Fibroblast of lung (primary cell): ENCODE results near the gene KIZ. TPM values are rescaled to one million over a fixed set of nuclear protein-coding genes. Genes with fewer than 3 reads are reported as not detected.

Experiments
- DNase-seq, 2 donors: peaks; one replicate each; pipeline versions ENCODE4 v3.0.0 to v3.0.0-alpha.2; 2010; ENCODE audit warnings: low read depth in 2 of 2
- H2AFZ ChIP-seq: 2 replicates; pipeline ENCODE4 v1.5.1; 2012; ENCODE audit warnings: low read length, control low read depth, inconsistent platforms
- H3K27ac ChIP-seq: 2 replicates; pipeline ENCODE4 v1.5.1; 2011; ENCODE audit warnings: low read length, control low read depth; ENCODE audit not compliant: insufficient read depth
- H3K27me3 ChIP-seq: 2 replicates; pipeline ENCODE4 v1.5.1; 2011; ENCODE audit warnings: mild to moderate bottlenecking, low read length; ENCODE audit not compliant: control insufficient read depth, insufficient read depth
- H3K36me3 ChIP-seq: 2 replicates; pipeline ENCODE4 v1.5.1; 2011; ENCODE audit warnings: low read length; ENCODE audit not compliant: control insufficient read depth, insufficient read depth
- H3K4me1 ChIP-seq: 2 replicates; pipeline ENCODE4 v1.5.1; 2011; ENCODE audit warnings: low read length; ENCODE audit not compliant: control insufficient read depth, insufficient read depth; ENCODE audit errors: extremely low read depth
- H3K4me2 ChIP-seq: 2 replicates; pipeline ENCODE4 v1.5.1; 2011; ENCODE audit warnings: low read length, control low read depth; ENCODE audit not compliant: insufficient read depth; ENCODE audit errors: extremely low read depth
- H3K4me3 ChIP-seq, 4 experiments: fragments of 200-600 bp in 1 of 4; sonication (generic) in 1 of 4; replicated peaks in 1 of 4; 2 replicates each; pipeline ENCODE4 v1.5.1; 2011 to 2016; ENCODE audit warnings: low read length in 4 of 4, low read depth in 3 of 4, mild to moderate bottlenecking in 3 of 4, control low read depth in 2 of 4, inconsistent platforms in 1 of 4, mixed read lengths in 1 of 4; ENCODE audit not compliant: insufficient read depth in 1 of 4; ENCODE audit errors: control extremely low read depth in 1 of 4
- H3K79me2 ChIP-seq: 2 replicates; pipeline ENCODE4 v1.5.1; 2012; ENCODE audit warnings: mild to moderate bottlenecking, low read length, inconsistent platforms; ENCODE audit not compliant: control insufficient read depth, insufficient read depth
- H3K9ac ChIP-seq: 2 replicates; pipeline ENCODE4 v1.5.1; 2011; ENCODE audit warnings: mild to moderate bottlenecking, low read length, control low read depth; ENCODE audit not compliant: insufficient read depth
- H3K9me3 ChIP-seq: 2 replicates; pipeline ENCODE4 v1.5.1; 2012; ENCODE audit warnings: low read depth, low read length; ENCODE audit not compliant: control insufficient read depth, insufficient read depth
- H4K20me1 ChIP-seq: 2 replicates; pipeline ENCODE4 v1.5.1; 2011; ENCODE audit warnings: low read length; ENCODE audit not compliant: control insufficient read depth, insufficient read depth; ENCODE audit errors: extremely low read depth
- EZH2 ChIP-seq: IDR thresholded peaks from 2 replicates; pipeline ENCODE4 v1.5.1; 2012; ENCODE audit warnings: low read length, control low read depth, mild to moderate bottlenecking; ENCODE audit errors: missing control alignments
- polyA plus RNA-seq, 2 donors: library from polyadenylated mRNA; depleted of rRNA in 1 of 2; stranded (reverse) in 1 of 2; unstranded in 1 of 2; fragments of >200 nt; gene quantifications; 2 replicates each; pipeline ENCODE4 v1.2.1, GENCODE V29; 2011 to 2012; ENCODE audit warnings: missing spikeins in 1 of 2
- total RNA-seq: library from RNA; depleted of rRNA; stranded (reverse); fragments of >200 nt; gene quantifications from 2 replicates; pipeline ENCODE4 v1.2.1, GENCODE V29; 2014
- TF ChIP-seq, protein P1 (sequence below), 2 donors: IDR thresholded peaks in 1 of 2; conservative IDR thresholded peaks in 1 of 2; 1 replicate in 1 of 2; 2 replicates in 1 of 2; pipeline ENCODE4 v1.5.1; 2011 to 2012; ENCODE audit warnings: low read length in 2 of 2, control low read depth in 1 of 2, inconsistent platforms in 1 of 2, low read depth in 1 of 2, mild to moderate bottlenecking in 1 of 2

Gene KIZ
- total and polyA plus RNA-seq, 2 donors (not counting 1 experiment from before 2014, with no cell fraction given) = 11.5 to 23.5 TPM

DNA sequence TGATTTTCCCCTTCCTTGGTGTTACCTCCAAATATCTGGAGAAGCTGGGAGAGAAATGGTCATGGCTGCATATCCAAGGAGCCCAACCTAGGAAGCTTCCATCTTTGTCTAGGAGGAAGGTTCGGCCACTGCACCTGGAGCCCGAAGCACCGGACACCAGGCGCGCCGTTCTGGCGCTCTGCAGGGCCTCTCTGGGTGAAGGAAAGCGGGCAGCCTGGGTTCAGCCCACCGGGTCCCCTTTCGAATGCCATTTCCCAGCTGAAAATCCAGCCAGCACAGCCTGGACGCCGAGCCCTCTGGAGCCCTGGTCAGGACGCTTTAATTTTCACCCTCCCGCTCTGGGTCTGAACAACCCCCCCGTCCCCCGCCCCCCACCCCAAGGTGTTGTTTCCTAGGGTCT lies 21.0 kb upstream of the KIZ start:
- H3K27ac ChIP-seq = no peak overlapping the region
- no peak overlapping the region for H2AFZ ChIP-seq
- H4K20me1 ChIP-seq = no peaks in the 10 kb centered on the region
- no peak for DNase-seq
- no peak overlapping the region for H3K9ac ChIP-seq
- no peaks in the 10 kb centered on the region for H3K9me3 ChIP-seq
- no peaks in the 10 kb centered on the region for H3K36me3 ChIP-seq
- H3K4me1 ChIP-seq = no peaks in the 10 kb centered on the region
- peaks cover 71% of the 10 kb centered on the region for H3K27me3 ChIP-seq
- no peak for TF ChIP-seq EZH2
- TF ChIP-seq, protein P1, sequence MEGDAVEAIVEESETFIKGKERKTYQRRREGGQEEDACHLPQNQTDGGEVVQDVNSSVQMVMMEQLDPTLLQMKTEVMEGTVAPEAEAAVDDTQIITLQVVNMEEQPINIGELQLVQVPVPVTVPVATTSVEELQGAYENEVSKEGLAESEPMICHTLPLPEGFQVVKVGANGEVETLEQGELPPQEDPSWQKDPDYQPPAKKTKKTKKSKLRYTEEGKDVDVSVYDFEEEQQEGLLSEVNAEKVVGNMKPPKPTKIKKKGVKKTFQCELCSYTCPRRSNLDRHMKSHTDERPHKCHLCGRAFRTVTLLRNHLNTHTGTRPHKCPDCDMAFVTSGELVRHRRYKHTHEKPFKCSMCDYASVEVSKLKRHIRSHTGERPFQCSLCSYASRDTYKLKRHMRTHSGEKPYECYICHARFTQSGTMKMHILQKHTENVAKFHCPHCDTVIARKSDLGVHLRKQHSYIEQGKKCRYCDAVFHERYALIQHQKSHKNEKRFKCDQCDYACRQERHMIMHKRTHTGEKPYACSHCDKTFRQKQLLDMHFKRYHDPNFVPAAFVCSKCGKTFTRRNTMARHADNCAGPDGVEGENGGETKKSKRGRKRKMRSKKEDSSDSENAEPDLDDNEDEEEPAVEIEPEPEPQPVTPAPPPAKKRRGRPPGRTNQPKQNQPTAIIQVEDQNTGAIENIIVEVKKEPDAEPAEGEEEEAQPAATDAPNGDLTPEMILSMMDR (conservative IDR thresholded peaks at IDR 0.05 in 1 of 2, IDR thresholded peaks at IDR 0.05 in 1 of 2; ENCODE audit: low read depth in 1 of 2, low read length in 2 of 2) = no peak
- H3K4me3 ChIP-seq = no peak overlapping the region
- H3K4me2 ChIP-seq = no peak overlapping the region
- no peaks in the 10 kb centered on the region for H3K79me2 ChIP-seq

GRCh38 chr20:21105429-21106170 lies 20.3 kb upstream of the KIZ start:
- Histone ChIP-seq H3K9me3 (no peaks in the 10 kb centered on the region), H3K4me1 (no peaks in the 10 kb centered on the region), H2AFZ (no peak overlapping the region), H3K9ac (no peak overlapping the region), H4K20me1 (no peaks in the 10 kb centered on the region), H3K36me3 (no peaks in the 10 kb centered on the region), H3K4me2 (no peak overlapping the region), H3K79me2 (no peaks in the 10 kb centered on the region), H3K27me3 (peaks cover 65% of the 10 kb centered on the region), H3K27ac (no peak overlapping the region), H3K4me3 (no peak overlapping the region)
- TF ChIP-seq EZH2 = peak; percentile 55
- TF ChIP-seq, protein P1 (conservative IDR thresholded peaks at IDR 0.05 in 1 of 2, IDR thresholded peaks at IDR 0.05 in 1 of 2; ENCODE audit: low read depth in 1 of 2, low read length in 2 of 2) = no peak
- DNase-seq = no peak

DNA sequence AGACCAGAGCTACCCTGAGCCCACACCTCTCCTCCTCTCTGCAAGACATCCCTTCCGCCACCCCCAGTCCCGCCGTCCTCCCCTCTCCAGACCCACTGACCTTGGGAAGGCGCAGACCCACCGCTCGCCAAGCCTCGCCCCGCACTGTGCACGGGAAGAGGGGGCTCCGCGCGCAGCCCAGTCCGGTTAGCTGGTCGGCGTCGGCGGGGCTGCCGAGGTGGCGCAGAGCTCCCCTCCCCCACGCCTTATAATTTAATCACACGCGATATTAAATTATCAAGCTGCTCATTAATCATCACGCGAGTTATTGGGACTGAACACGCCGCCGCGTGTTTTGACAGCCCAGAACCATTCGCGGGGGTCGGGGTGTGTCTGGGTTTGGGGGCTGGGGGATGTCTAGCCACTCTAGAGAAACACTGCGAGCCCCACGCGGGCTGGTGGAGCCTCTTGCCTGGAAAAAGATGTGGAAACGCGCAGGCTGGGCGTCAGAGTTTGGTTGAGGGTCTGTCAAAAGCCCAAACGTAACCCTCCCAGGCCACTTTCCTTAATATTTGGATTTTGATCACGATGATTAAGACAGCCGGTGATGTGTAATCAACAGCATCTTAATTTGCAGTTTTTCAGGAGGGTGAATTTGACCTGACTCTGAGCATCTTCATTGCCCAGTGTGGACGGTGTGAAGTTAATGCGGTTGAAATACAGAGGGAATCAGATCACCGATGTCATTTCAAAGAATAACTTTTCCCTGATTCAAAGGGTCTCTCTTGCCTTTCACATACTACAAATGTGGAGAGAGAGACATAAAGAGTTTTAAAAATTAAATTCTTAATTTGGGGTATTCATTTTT lies 19.5 kb upstream of the KIZ start, which contains the start of gene LINC00237:
Gene LINC00237 (minus strand): TSS at position 188 of the 847 bp plus-strand sequence.
- TF ChIP-seq EZH2 = peak; percentile 18
- TF ChIP-seq, protein P1 (conservative IDR thresholded peaks at IDR 0.05 in 1 of 2, IDR thresholded peaks at IDR 0.05 in 1 of 2; ENCODE audit: low read depth in 1 of 2, low read length in 2 of 2) = no peak
- no peaks in the 10 kb centered on the region for H3K36me3 ChIP-seq
- no peak within 1 kb of the TSS for H3K9ac ChIP-seq
- H3K27ac ChIP-seq = no peak within 1 kb of the TSS
- DNase-seq = no peak
- H3K4me2 ChIP-seq = no peak within 1 kb of the TSS
- H3K79me2 ChIP-seq = no peaks in the 10 kb centered on the region
- H3K27me3 ChIP-seq = peaks cover 57% of the 10 kb centered on the region
- H3K9me3 ChIP-seq = no peaks in the 10 kb centered on the region
- H2AFZ ChIP-seq = no peak within 1 kb of the TSS
- no peaks in the 10 kb centered on the region for H4K20me1 ChIP-seq
- H3K4me1 ChIP-seq = no peaks in the 10 kb centered on the region
- H3K4me3 ChIP-seq = no peak within 1 kb of the TSS
